Measurements from ENCODE around the gene CREBBP.

The CREBBP gene

DNA sequence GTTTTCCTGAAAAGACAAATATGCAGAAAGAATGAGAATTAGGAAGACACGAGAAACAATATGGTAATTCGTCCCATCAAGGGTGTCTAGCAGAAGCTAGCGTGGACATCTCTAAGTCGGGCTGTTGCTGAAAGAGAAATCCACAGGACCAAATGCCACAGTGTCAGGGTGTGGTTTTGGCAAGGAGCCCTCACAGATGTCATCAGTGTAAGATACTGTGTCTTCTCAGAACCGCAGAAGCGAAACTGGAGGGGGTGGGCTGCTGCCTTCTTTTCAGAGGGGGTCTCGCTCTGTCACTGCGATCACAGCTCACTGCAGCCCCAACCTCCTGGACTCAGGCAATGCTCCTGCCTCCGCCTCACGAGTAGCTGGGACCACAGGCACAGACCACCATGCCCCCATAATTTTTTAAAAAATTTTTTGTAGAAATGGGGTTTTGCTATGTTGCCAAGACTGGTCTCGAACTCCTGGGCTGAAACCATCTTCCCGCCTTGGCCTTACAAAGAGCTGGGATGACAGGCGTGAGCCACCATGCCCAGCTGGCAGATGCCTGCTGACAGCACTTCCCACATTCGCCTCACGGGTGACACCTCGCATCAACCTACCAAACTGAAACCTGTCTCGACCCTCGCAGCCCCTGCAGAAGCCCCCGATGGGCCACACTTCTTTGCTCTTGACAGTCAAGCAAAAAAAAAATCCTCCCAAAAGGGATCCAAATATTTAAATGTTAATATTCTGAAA, 189.4 kb downstream of the CREBBP start:
- TF ChIP-seq, protein P1, sequence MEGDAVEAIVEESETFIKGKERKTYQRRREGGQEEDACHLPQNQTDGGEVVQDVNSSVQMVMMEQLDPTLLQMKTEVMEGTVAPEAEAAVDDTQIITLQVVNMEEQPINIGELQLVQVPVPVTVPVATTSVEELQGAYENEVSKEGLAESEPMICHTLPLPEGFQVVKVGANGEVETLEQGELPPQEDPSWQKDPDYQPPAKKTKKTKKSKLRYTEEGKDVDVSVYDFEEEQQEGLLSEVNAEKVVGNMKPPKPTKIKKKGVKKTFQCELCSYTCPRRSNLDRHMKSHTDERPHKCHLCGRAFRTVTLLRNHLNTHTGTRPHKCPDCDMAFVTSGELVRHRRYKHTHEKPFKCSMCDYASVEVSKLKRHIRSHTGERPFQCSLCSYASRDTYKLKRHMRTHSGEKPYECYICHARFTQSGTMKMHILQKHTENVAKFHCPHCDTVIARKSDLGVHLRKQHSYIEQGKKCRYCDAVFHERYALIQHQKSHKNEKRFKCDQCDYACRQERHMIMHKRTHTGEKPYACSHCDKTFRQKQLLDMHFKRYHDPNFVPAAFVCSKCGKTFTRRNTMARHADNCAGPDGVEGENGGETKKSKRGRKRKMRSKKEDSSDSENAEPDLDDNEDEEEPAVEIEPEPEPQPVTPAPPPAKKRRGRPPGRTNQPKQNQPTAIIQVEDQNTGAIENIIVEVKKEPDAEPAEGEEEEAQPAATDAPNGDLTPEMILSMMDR (conservative IDR thresholded peaks at IDR 0.05; ENCODE audit: control insufficient read depth, insufficient read depth, low read depth, low read length): peak; percentile 4
- H3K4me3 ChIP-seq (ENCODE audit: control insufficient read depth, low read depth, low read length): peak overlapping the region; percentile 37
- DNase-seq (ENCODE audit: low read depth): peak; percentile 64

DNA sequence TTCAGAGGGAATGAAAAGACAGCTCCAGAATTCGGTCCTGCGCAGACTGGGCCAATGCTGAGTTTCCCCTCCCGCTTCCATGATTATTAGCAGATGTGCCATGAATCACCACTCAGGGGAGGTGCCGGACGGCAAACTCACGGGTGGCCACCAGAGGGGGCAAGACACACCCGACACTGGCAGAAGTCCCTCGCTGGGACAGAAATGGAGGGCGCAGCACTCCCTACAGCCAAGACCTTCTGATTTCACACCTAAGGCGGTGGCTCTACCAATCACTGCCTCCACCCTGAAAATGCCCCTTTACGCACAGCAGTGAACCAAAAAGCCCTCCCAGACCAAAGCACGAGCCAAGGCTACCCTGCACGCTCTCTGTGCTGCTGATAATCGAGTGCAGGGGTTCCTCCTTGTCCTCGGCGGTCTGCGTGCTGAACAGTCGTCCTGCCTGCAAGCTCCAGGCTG, 190.0 kb downstream of the CREBBP start:
- DNase-seq (ENCODE audit: low read depth): peak; percentile 95
- H3K4me3 ChIP-seq (ENCODE audit: control insufficient read depth, low read depth, low read length): peak overlapping the region; percentile 37
- TF ChIP-seq, protein P1 (conservative IDR thresholded peaks at IDR 0.05; ENCODE audit: control insufficient read depth, insufficient read depth, low read depth, low read length): peak; percentile 91

DNA sequence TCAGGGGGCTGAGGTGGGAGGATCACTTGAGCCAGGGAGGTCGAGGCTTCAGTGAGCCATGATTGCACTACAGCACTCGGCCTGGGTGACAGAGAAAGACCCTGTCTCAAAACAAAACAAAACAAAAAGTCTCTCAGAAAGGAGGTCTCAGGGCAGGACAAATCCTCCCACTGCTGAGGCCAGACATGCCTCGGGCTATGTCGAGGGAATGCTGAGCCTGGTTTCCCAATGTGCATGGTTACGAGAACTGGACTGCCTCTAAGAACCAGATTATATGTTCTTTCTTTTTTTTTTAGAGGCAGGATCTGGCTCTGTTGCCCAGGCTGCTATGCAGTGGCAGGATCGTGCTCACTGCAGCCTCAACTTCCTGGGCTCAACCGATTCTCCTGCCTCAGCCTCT, 190.8 kb downstream of the CREBBP start:
- no peak overlapping the region for H3K4me3 ChIP-seq (ENCODE audit: control insufficient read depth, low read depth, low read length)
- DNase-seq (ENCODE audit: low read depth): no peak
- TF ChIP-seq, protein P1 (conservative IDR thresholded peaks at IDR 0.05; ENCODE audit: control insufficient read depth, insufficient read depth, low read depth, low read length): no peak

DNA sequence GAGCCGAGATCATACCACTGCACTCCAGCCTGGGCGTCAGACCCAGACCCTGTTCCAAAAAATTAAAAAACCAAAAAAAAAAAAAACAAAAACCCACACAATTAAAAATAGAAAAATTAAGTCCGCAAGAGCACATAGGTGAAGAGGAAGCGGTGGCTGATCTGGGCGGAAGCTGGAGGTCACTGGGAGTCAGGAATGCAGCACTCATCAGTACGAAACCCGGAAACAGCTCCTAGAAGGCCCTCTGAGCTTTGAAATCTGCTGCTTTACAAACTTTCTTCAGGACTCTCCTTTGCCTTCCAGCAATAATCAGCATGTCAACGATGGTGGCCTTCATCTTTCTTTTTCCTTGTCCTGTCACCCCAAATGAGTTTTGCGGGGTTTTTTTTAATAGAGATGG, 192.7 kb downstream of the CREBBP start:
- H3K4me3 ChIP-seq (ENCODE audit: control insufficient read depth, low read depth, low read length): no peak overlapping the region
- TF ChIP-seq, protein P1 (conservative IDR thresholded peaks at IDR 0.05; ENCODE audit: control insufficient read depth, insufficient read depth, low read depth, low read length): no peak
- DNase-seq (ENCODE audit: low read depth): no peak

DNA sequence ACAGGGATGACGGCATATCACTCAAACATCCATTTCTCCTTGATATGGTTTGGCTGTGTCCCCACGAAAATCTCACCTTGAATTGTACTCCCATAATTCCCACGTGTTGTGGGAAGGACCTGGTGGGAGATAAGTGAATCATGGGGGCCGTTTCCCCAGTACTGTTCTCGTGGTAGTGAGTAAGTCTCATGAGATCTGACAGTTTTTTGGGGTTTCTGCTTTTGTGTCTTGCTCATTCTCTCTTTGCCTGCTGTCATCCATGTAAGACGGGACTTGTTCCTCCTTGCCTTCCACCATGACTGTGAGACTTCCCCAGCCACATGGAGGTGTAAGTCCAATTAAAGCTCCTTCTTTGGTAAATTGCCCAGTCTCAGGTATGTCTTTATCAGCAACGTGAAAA, 193.5 kb downstream of the CREBBP start:
- no peak overlapping the region for H3K4me3 ChIP-seq (ENCODE audit: control insufficient read depth, low read depth, low read length)
- DNase-seq (ENCODE audit: low read depth): no peak
- TF ChIP-seq, protein P1 (conservative IDR thresholded peaks at IDR 0.05; ENCODE audit: control insufficient read depth, insufficient read depth, low read depth, low read length): no peak

DNA sequence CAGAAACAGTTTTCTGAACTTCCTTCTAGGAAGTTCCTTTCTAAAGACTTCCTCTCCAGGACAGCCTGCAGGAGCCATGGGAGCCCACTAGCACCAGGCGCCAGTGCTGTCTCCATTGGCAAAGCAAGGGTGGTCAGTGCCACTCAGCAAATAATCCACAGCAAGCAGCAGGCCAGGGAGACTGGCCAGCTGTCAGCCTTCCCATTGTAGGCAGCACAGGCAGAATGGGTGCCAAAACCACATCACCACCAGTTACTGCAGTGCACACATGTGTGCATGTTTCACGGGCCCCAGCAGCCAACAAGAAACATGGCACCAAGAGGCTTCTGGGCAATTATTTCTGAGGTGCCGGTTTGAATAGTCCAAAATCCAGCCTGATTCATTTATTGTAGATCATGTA, 199.3 kb downstream of the CREBBP start:
- TF ChIP-seq, protein P1 (conservative IDR thresholded peaks at IDR 0.05; ENCODE audit: control insufficient read depth, insufficient read depth, low read depth, low read length): no peak
- DNase-seq (ENCODE audit: low read depth): no peak

More for the DNA sequence above, 199.3 kb downstream of the CREBBP start:
- H3K4me3 ChIP-seq (ENCODE audit: control insufficient read depth, low read depth, low read length): no peak overlapping the region
